Vagina (tissue), 2 donors: ENCODE data around the gene CBLN1. TPM values are rescaled to one million over a fixed set of nuclear protein-coding genes. Genes with fewer than 3 reads are reported as not detected.

Source experiments
- DNase-seq, 2 donors: peaks; one replicate each; pipeline ENCODE4 v3.0.0-alpha.2; 2017; ENCODE audit errors: extremely low spot score in 2 of 2
- H3K27ac ChIP-seq: fragments of 200-600 bp; sonication (generic); one replicate; pipeline ENCODE4 v1.5.1; 2019
- H3K27me3 ChIP-seq: fragments of 200-600 bp; sonication (generic); one replicate; pipeline ENCODE4 v1.5.1; 2019
- H3K36me3 ChIP-seq, 2 donors: fragments of 200-600 bp; sonication (generic); one replicate each; pipeline ENCODE4 v1.5.1; 2017 to 2019
- H3K4me1 ChIP-seq: fragments of 200-600 bp; sonication (generic); one replicate; pipeline ENCODE4 v1.5.1; 2019
- H3K4me3 ChIP-seq, 2 donors: fragments of 200-600 bp; sonication (generic); 1 replicate in 1 of 2; 2 replicates in 1 of 2; pipeline ENCODE4 v1.5.1; 2016 to 2019
- H3K9me3 ChIP-seq: fragments of 200-600 bp; sonication (generic); one replicate; pipeline ENCODE4 v1.5.1; 2019
- POLR2A ChIP-seq, 2 donors: fragments of 450-650 bp; IDR thresholded peaks; one replicate each; pipeline ENCODE4 v1.6.1; 2017; ENCODE audit warnings: antibody characterized with exemption in 2 of 2, mild to moderate bottlenecking in 2 of 2, moderate library complexity in 2 of 2
- POLR2AphosphoS5 ChIP-seq, 2 donors: sonication (generic); formaldehyde crosslinking; IDR thresholded peaks; one replicate each; pipeline ENCODE4 v1.9.0; 2017; ENCODE audit warnings: antibody characterized with exemption in 2 of 2, mild to moderate bottlenecking in 2 of 2, low read depth in 1 of 2; ENCODE audit not compliant: insufficient read depth in 1 of 2
- intact Hi-C: fragments of 100-400 bp; cut with DNase I; formaldehyde crosslinking; loops from one replicate; pipeline ENCODE4 v1.15.1; 2023
- total RNA-seq: library from RNA; depleted of rRNA; stranded (reverse); fragments of >200 nt; gene quantifications from one replicate; pipeline ENCODE4 v1.2.3, GENCODE V29; 2016
- TF ChIP-seq, protein P1 (sequence below), 3 experiments: fragments of 450-650 bp in 2 of 3; fragments of 200-600 bp in 1 of 3; sonication (generic) in 1 of 3; IDR thresholded peaks; one replicate each; pipeline ENCODE4 v1.5.1; 2017 to 2019; ENCODE audit warnings: antibody characterized with exemption in 3 of 3, mild to moderate bottlenecking in 2 of 3, moderate library complexity in 2 of 3

CBLN1 gene
- total RNA-seq, 1 donor from 2014 or later: not detected

DNA sequence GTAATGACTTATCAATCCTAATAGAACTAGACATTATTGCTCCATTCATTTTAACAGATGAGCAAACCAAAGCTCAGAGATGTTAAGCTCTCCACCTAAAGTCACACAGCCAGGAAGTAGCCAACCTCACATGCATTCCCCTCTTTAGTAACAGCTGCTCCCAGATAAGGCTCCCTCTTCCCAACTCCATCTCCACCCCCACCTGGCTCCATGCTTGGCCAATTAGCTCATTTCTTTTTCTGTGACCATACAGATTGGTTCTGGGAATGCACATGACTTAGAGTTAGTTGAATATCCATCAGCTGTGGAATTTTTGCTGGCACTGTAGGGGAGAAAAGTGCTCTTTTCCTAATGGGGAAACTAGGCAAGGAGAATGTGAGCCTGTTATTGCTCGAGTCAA lies 13.0 kb downstream of the CBLN1 start:
- Histone ChIP-seq H3K27me3 (no peaks in the 10 kb centered on the region), H3K4me3 (no peak overlapping the region), H3K27ac (no peak overlapping the region), H3K9me3 (no peaks in the 10 kb centered on the region), H3K36me3 (no peaks in the 10 kb centered on the region), H3K4me1 (no peaks in the 10 kb centered on the region)
- peak in 1 of 2 donors; percentile 55 for DNase-seq
- intact Hi-C loops: no loop called here
- TF ChIP-seq, protein P1, sequence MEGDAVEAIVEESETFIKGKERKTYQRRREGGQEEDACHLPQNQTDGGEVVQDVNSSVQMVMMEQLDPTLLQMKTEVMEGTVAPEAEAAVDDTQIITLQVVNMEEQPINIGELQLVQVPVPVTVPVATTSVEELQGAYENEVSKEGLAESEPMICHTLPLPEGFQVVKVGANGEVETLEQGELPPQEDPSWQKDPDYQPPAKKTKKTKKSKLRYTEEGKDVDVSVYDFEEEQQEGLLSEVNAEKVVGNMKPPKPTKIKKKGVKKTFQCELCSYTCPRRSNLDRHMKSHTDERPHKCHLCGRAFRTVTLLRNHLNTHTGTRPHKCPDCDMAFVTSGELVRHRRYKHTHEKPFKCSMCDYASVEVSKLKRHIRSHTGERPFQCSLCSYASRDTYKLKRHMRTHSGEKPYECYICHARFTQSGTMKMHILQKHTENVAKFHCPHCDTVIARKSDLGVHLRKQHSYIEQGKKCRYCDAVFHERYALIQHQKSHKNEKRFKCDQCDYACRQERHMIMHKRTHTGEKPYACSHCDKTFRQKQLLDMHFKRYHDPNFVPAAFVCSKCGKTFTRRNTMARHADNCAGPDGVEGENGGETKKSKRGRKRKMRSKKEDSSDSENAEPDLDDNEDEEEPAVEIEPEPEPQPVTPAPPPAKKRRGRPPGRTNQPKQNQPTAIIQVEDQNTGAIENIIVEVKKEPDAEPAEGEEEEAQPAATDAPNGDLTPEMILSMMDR (IDR thresholded peaks at IDR 0.05): no peak
- TF ChIP-seq POLR2AphosphoS5 (IDR thresholded peaks at IDR 0.05; ENCODE audit: insufficient read depth in 1 of 2, low read depth in 1 of 2) (no peak), POLR2A (IDR thresholded peaks at IDR 0.05) (no peak)

- Histone ChIP-seq H3K4me3 (no peak overlapping the region), H3K27ac (no peak overlapping the region), H3K36me3 (no peaks in the 10 kb centered on the region), H3K9me3 (no peaks in the 10 kb centered on the region), H3K27me3 (no peaks in the 10 kb centered on the region), H3K4me1 (no peaks in the 10 kb centered on the region)
- DNase-seq: peak; percentile 34 to 61
- intact Hi-C loops: no loop called here
- TF ChIP-seq, protein P1 (IDR thresholded peaks at IDR 0.05): no peak
- TF ChIP-seq POLR2A (IDR thresholded peaks at IDR 0.05) (no peak), POLR2AphosphoS5 (IDR thresholded peaks at IDR 0.05; ENCODE audit: insufficient read depth in 1 of 2, low read depth in 1 of 2) (no peak)
These were observed 19.1 kb downstream of the CBLN1 start for GRCh38 chr16:49262501-49262900.

GRCh38 chr16:49261930-49262329 lies 19.7 kb downstream of the CBLN1 start:
- intact Hi-C loops: no loop called here

GRCh38 chr16:49260956-49261530 lies 20.6 kb downstream of the CBLN1 start:
- TF ChIP-seq, protein P1 (IDR thresholded peaks at IDR 0.05): no peak
- TF ChIP-seq POLR2A (IDR thresholded peaks at IDR 0.05) (no peak), POLR2AphosphoS5 (IDR thresholded peaks at IDR 0.05; ENCODE audit: insufficient read depth in 1 of 2, low read depth in 1 of 2) (no peak)
- Histone ChIP-seq H3K9me3 (no peaks in the 10 kb centered on the region), H3K4me1 (no peaks in the 10 kb centered on the region), H3K4me3 (no peak overlapping the region), H3K27ac (no peak overlapping the region), H3K27me3 (no peaks in the 10 kb centered on the region), H3K36me3 (no peaks in the 10 kb centered on the region)
- DNase-seq: peak; percentile 70 to 72
- intact Hi-C loops: no loop called here

More at GRCh38 chr16:49261930-49262329, 19.7 kb downstream of the CBLN1 start:
- Histone ChIP-seq H3K9me3 (no peaks in the 10 kb centered on the region), H3K36me3 (no peaks in the 10 kb centered on the region), H3K4me1 (no peaks in the 10 kb centered on the region), H3K4me3 (no peak overlapping the region), H3K27ac (no peak overlapping the region), H3K27me3 (no peaks in the 10 kb centered on the region)
- TF ChIP-seq POLR2AphosphoS5 (IDR thresholded peaks at IDR 0.05; ENCODE audit: insufficient read depth in 1 of 2, low read depth in 1 of 2): no peak
- TF ChIP-seq POLR2A (IDR thresholded peaks at IDR 0.05): no peak
- TF ChIP-seq, protein P1 (IDR thresholded peaks at IDR 0.05): no peak
- no peak for DNase-seq

DNA sequence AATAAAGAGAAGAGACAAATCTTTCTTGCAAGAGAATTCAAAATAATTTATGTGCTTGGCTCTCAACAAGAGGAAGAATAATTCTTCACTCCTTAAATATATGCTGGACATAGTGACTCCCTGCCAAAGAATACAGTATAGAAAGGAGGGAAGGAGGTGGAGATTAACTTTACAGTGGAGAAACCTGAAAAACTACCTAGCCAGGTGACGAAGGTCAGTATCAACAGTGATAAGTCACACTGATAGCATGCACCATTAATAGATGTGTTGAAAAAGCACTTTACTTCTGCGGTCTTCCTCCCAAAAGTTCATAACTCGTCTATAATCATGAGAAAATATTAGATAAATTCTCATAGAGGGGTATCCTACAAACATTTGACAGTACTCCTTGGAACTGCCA lies 21.4 kb downstream of the CBLN1 start:
- H3K9me3 ChIP-seq: no peaks in the 10 kb centered on the region
- TF ChIP-seq POLR2AphosphoS5 (IDR thresholded peaks at IDR 0.05; ENCODE audit: insufficient read depth in 1 of 2, low read depth in 1 of 2): no peak
- TF ChIP-seq POLR2A (IDR thresholded peaks at IDR 0.05): no peak
- TF ChIP-seq, protein P1 (IDR thresholded peaks at IDR 0.05): no peak
- no peak for DNase-seq
- H3K4me1 ChIP-seq: no peaks in the 10 kb centered on the region
- no peak overlapping the region for H3K27ac ChIP-seq
- intact Hi-C loops: no loop called here
- no peaks in the 10 kb centered on the region for H3K36me3 ChIP-seq
- H3K4me3 ChIP-seq: no peak overlapping the region
- no peaks in the 10 kb centered on the region for H3K27me3 ChIP-seq
